T-helper 22 cell (primary cell): Measurements from ENCODE around the gene EME1.
"Not testable (repeated sequence)": the region's sequence is repeated elsewhere in the genome, so short reads cannot be mapped to it uniquely, and the experiment has no call there.

Source experiments
- DNase-seq: peaks from one replicate; pipeline ENCODE4 v3.0.0-alpha.2; 2020; ENCODE audit warnings: low read depth

EME1 gene

GRCh38 chr17:50425682-50426471, 52.8 kb downstream of the EME1 start, which contains the start of gene ACSF2:
Gene ACSF2 (plus strand): TSS chr17:50426218. CDS start chr17:50426262, 44 bp downstream.
- peak; percentile 63 for DNase-seq

GRCh38 chr17:50426472-50426782, 53.4 kb downstream of the EME1 start:
- no peak for DNase-seq

GRCh38 chr17:50426814-50427787, 54.1 kb downstream of the EME1 start:
- no peak for DNase-seq

GRCh38 chr17:50428126-50428525, 55.1 kb downstream of the EME1 start:
- DNase-seq = not testable (repeated sequence)

GRCh38 chr17:50428831-50429424, 55.9 kb downstream of the EME1 start:
- no peak for DNase-seq

- no peak for DNase-seq
Observed at GRCh38 chr17:50429793-50430192, 56.8 kb downstream of the EME1 start.
